Left cardiac atrium (tissue), 4 donors: Measurements from ENCODE around the gene GET4. TPM values are rescaled to one million over a fixed set of nuclear protein-coding genes. Genes with fewer than 3 reads are reported as not detected.
"Not testable (repeated sequence)": the region's sequence is repeated elsewhere in the genome, so short reads cannot be mapped to it uniquely, and the experiment has no call there.

ENCODE experiments used
- ATAC-seq, 2 donors: fragments of 200-7000 bp; cut with Tn5 transposase; one replicate each; pipeline ENCODE4 v1.9.1; 2020; ENCODE audit warnings: mild to moderate bottlenecking in 2 of 2, moderate library complexity in 2 of 2
- DNase-seq: peaks from one replicate; pipeline ENCODE4 v3.0.0-alpha.2; 2020
- intact Hi-C, 2 donors: fragments of 100-400 bp; cut with DNase I; formaldehyde crosslinking; loops; one replicate each; pipeline versions ENCODE4 v1.14.1 to v1.15.1; 2022 to 2023
- total RNA-seq, 2 donors: library from RNA; stranded (reverse); fragmentation: NEBNext Ultra II Directional; extraction: Animal tissue kit (Norgen Biotek cat#: 25700); gene quantifications; one replicate each; pipeline ENCODE4 v1.2.1, GENCODE V29; 2021
- donor health status: DM: no; HTN: yes; CAD: no.
- donor health status: DM: no; HTN: yes; CAD: no; lungs with severe emphysema.
- donor health status: DM: yes; HTN: yes; CAD: no.
- donor health status: Dilated cardiomyopathy.

GET4 gene
- total RNA-seq, 2 donors from 2014 or later: 17.8 to 28.3 TPM

DNA sequence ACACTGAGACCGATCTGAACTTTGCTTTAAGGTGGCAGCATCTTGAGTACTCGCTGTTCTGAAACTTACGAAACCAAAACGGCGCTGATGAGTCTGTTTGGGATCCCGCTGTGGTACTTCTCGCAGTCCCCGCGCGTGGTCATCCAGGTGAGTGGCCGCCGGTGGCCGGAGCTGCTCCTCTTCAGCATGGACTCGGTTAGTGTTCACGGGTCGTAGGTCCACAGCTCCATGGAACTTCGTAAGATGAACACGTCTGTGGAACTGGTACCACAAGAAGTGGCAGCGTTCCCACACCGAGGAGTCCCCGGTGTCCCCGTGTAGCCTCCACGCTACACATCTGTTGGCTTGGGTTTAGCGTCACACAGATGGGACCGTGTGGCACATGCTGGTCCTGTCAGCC lies 10.4 kb upstream of the GET4 start:
- DNase-seq: no peak
- ATAC-seq: no peak
- intact Hi-C loops: no loop called here

DNA sequence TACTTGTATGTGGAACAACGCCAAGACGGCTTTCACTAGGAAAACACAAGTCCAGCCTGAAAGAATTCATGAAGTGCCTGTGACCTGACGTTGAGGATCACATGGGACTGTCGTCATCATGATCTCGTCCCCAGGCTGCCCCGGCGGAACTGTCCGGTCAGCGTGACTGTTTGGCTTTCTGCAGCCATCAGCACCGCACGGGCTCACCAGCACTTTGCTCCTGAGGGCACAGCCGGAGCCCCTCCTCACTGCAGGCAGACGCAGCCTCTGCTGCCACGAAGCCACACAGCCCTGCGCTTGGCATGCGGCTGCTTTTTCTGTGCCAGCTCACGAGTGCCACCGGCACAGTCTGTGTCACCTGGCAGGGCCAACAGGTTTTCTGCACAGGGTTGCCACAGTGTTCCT lies 9.4 kb upstream of the GET4 start:
- ATAC-seq (peak; percentile 70 to 77), DNase-seq (peak; percentile 72)
- intact Hi-C loops: no loop called here

DNA sequence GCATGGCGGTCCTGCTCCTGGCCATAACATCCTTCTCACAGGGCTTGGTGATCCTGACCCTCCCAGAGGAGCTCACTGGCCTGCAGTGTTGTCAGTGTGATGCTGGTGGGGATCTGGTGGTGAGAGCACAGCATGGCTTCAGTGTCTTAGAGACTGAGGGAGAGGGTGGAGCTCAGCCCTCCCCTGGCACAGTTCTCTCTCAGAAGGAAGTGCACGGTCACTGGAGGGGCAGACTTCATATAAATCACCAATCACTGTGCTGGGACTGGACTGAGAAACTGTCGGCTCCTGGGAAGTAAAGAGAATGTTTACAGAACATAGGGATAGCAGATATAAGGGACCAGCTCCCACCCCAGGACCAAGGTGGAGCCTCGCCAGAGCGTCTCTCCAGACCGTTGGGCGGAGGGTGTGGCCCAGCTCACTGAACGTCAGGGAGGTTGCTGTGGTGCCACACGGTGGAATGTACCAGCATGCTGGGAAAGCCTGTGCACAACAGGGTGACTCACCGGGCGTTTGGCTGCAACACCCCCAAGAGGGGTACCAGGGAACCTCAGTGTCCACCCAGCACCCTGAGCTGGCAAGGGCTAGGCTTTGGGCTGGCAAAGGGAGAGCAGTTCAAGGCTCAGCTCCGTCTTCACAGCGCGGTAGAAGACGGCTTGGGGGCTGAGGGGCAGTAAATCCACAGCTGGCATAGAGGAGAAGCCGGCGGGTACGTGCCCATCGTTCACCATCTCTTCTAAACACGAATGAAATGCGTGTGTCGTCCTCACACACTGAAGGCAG lies 8.8 kb upstream of the GET4 start:
- peak; percentile 67 to 92 for ATAC-seq

DNA sequence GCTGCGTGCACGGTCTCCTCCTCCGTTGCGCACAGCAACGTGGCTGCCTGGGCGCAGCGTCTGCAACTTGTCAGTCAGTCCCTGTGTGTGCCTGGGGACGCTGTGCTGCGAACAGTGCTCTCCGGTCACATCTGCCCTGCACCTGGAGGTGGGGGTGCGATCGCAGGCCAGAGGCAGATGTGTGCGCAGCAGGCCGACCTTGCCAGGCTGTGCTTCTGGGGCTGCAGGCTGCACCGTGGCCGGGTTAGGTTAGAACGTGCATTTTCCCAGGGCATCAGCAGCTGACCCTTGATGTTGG lies 8.2 kb upstream of the GET4 start:
- ATAC-seq (peak in 1 of 2 donors; percentile 4), DNase-seq (no peak)
- intact Hi-C loops: no loop called here

More for the DNA sequence above, 8.8 kb upstream of the GET4 start:
- DNase-seq: peak; percentile 71
- intact Hi-C loops: no loop called here

DNA sequence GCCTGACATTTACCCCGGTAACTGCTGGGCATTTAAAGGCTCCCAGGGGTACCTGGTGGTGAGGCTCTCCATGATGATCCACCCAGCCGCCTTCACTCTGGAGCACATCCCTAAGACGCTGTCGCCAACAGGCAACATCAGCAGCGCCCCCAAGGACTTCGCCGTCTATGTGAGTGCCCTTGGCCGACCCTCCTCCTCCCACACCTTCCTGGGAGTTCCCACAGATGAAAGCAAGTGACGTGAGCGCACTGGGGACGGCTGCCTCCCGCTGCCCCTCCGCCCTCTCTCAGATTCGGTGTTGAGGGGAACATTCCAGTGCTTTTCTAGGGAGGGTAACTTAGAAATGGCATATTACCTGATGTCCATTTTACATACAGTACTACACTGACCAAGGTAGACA lies 7.0 kb upstream of the GET4 start:
- DNase-seq: no peak
- ATAC-seq: no peak
- intact Hi-C loops: no loop called here

DNA sequence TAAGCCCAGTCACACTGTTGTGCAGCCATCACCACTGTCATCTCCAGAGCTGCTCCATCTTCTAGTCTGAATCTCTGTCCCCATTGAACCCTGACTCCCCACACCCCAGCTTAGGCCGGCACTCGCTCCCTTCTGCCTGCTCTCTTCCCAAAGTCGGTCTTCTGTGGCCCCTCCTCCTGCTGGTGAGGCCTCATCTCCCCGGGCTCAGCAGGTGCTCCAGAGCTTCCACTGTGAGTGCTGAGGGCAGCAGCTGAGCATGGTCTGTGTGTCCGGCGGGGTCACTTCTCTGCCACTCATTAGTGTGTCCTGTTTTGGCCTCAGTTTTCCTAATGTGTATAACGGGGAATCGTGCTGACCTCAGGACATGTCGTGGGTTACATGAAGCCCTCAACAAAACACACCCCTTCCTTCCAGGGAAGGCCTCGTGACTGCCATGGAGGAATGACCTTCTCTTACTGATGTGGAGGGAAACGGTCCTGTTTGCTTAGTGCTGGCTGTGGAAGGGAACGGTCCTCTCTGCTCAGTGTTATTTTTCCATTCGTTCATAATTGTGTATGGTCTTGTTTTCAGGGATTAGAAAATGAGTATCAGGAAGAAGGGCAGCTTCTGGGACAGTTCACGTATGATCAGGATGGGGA lies 4.3 kb upstream of the GET4 start:
- intact Hi-C loops: loop anchor here (5.0 to 10.0 kb wide), 4 partner anchors 45 to 87 kb away; no protein-coding TSS in a partner anchor
- ATAC-seq (no peak), DNase-seq (no peak)

DNA sequence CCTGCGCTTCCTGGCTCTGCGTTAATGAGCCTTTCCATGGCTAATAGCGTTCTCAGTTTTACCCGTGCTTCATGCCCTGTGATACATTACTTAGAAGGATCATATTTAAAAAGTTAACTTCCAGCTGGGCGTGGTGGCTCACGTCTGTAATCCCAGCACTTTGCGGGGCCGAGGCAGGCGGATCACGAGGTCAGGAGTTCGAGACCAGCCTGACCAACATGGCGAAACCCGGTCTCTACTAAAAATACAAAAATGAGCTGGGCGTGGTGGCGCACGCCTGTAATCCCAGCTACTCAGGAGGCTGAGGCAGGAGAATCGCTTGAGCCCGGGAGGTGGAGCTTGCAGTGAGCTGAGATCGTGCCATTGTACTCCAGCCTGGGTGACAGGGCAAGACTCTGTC lies 3.7 kb upstream of the GET4 start:
- intact Hi-C loops: loop anchor here (5.0 to 10.0 kb wide), 4 partner anchors 45 to 88 kb away; no protein-coding TSS in a partner anchor
- DNase-seq, ATAC-seq: not testable (repeated sequence)

DNA sequence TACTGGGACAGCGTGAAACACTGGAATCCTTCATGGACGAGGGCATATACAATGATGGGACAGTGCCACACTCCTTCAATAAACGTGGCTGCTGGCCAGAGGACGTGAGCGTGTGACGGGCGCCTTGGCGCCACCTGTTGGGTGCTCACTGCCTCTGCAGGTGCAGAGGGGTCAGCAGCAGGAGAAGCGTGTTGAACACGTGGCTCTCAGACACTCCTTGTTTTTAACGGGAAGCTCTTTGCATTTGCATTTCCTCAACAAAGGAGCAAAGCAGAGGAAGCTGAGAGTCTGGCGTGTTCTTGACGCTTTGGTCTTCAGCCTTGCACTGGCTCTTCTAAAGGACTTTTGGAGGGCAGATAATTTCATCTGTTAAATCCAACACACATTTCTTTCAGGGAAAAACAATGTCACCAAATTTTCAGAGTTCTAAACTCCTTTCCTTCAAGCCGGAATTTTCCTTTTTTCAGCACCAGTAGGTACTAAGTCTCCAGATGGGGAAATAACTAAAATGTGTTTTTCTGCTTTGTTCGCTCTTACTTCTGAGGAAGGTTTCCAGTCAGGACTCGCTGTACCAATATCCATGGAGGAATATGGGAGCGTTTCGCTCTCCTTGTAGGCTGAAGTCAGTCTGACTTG lies 2.9 kb upstream of the GET4 start:
- intact Hi-C loops: loop anchor here (5.0 to 10.0 kb wide), 4 partner anchors 46 to 89 kb away; no protein-coding TSS in a partner anchor
- DNase-seq (peak; percentile 89), ATAC-seq (peak; percentile 10 to 28)

DNA sequence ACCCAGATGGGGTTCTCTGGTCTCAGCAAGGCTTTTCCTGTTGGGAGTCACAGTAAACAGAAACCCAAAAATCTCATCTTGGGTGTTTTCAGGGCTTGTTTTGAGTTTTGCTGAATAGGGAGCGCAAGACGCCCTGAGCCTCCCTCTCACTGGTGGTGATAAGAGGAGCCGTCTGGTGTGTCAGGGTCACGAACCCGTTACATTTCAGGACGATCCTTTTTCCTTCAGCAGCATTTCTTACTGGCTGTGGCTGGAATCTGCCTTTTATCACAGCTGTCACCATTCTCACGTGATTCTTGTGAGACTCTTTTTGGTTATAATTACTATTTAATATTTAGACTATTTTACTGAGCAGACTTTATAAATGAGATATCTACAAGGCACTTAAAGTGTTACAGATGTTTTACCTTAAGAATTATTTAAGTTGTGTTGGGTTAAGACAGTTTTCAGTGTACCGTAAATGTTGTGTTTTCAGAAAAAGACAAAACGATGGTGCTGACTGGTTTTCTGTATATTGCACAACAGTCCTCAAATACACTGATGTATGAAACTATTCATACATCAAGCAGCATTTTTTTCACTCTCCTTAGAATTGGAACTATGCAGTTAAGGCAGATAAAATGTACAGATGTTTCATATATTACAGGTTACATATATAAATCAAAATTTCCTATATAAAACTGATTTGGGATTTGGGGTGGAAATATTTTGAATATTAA lies 2.2 kb upstream of the GET4 start:
- DNase-seq (no peak), ATAC-seq (no peak)
- intact Hi-C loops: loop anchor here (5.0 to 10.0 kb wide), 4 partner anchors 47 to 89 kb away; no protein-coding TSS in a partner anchor

DNA sequence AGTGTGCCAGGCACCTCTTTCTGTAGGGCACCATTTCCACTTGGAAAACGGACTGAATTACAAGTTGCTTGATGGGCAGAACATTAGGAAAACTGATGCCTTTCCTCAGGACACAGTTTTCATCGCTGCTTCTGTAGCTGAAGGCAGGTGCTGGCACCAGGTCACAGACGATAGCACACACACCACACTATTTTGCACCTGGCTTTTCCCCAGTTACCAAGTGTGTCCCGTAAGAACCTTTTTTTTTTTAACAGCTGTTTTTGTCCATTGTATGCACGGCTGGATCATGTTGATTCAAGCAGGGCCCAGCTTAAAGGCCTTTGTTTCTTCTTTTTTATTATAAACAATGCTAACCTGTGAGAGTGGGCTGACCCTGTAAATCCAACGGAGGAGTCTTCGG lies 1.3 kb upstream of the GET4 start:
- DNase-seq (no peak), ATAC-seq (no peak)
- intact Hi-C loops: loop anchor here in 1 of 2 donors (10.0 kb wide), 1 partner anchor 90 kb away; no protein-coding TSS in a partner anchor

DNA sequence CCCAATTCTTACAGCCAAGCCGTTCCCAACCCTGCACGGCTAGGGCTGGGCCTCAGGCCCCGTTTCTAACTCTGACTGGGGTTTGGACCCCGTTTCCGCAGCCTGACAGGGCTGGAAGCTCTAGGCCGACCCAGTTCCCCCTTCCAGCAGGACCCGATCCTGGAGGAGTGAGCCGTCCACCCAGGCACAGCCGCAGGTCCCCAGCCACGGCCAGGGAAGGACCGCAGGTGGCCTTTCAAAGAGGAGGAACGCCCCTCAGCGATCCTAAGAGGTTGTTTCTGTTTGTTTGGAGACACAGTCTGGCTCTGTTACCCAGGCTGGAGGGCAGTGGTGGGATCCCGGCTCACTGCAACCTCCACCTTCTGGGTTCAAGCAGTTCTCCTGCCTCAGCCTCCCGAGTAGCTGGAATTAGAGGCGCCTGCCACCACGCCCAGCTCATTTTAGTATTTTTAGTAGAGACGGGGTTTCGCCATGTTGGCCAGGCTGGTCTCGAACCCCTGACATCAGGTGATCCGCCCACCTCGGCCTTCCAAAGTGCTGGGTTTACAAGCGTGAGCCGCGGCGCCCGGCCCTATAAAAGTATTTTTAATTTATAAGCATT lies 778 bp upstream of the GET4 start:
- DNase-seq: no peak
- ATAC-seq: no peak
- intact Hi-C loops: loop anchor here in 1 of 2 donors (10.0 kb wide), 1 partner anchor 91 kb away; no protein-coding TSS in a partner anchor

DNA sequence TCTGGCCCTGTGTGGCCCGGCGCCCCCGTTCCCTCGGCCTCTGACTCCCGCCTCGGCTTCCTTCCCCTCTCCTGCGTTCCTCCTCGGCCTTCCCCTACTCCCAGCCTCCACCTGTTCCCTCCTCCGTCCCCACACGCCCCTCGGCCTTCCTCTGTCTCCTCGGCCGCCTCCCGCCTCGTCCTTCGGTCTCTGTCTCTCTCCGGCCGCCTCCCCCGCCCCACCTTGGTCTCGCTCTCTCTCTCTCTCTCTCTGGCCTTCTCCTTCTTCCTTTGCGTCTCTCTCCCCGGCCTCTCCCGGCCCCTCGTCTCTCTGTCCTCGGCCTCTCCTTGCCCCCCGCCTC lies 588 bp downstream of the GET4 start:
- ATAC-seq: peak in 1 of 2 donors; percentile 1
- intact Hi-C loops: loop anchor here in 1 of 2 donors (10.0 kb wide), 1 partner anchor 92 kb away; no protein-coding TSS in a partner anchor
- no peak for DNase-seq

DNA sequence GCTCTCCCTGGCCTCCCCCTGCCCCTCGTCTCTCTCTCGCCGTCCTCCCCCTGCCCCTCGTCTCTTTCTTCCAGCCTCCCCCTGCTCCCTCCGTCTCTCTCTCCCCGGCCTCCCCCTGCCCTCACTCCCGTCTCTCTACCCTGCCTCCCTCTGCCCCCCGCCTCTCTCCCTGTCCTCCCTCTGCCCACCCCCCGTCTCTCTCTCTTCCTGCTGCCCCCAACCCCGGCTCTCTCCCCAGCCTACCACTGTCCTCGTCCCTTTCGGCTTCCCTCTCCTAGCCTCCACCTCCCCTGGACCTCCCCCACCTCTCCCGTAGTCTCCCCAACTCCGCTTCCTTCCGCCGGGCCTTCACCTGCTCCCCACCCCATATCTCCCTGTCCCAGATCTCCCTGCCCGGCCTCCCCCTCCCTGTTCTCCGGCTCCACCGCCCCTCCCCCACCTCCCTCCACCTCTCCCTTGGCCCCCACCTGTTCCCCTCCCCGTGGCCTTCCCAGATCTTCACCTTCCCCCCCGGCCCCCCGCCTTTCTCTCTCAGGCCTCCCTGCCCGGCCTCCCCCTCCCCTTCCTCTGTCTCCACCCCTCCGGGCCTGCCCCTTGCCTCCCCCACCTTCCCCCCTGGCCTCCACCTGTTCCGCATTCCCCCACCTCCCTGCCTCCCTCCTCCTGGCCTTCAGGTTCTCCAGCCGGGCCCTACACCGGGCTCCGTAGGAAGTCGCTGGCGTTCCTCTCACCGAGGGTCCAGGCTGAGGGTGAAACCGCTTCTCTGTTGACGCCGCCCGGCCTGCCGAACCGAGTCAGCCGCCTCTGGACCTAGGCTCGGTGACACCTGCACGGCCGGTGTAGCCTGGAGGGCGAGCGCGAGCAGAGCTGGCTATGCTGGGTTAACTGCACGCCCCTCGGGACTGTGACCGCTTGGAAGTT lies 1.2 kb downstream of the GET4 start:
- intact Hi-C loops: loop anchor here in 1 of 2 donors (10.0 kb wide), 1 partner anchor 93 kb away; no protein-coding TSS in a partner anchor
- no peak for DNase-seq
- ATAC-seq: no peak

DNA sequence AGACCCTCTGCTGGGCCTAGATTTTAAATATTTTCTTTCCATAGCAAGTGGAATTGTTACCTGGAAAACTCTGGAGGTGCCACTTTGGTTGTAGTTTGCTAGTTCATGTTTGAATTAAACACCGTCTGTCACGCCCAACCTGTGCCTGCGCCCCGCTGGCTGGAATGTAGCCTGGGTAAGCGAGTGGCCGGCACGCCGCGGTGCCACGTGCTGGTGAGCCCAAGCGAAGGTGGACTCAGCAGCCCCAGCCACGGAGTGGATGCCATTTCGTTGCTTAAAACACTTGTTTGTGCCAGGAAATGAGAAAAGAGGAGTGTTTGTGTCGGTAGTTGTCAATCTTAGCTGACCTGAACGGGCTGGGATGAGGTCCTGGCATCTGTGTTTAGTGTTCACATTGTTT lies 2.7 kb downstream of the GET4 start:
- DNase-seq (no peak), ATAC-seq (no peak)
- intact Hi-C loops: loop anchor here in 1 of 2 donors (10.0 kb wide), 1 partner anchor 94 kb away; no protein-coding TSS in a partner anchor

DNA sequence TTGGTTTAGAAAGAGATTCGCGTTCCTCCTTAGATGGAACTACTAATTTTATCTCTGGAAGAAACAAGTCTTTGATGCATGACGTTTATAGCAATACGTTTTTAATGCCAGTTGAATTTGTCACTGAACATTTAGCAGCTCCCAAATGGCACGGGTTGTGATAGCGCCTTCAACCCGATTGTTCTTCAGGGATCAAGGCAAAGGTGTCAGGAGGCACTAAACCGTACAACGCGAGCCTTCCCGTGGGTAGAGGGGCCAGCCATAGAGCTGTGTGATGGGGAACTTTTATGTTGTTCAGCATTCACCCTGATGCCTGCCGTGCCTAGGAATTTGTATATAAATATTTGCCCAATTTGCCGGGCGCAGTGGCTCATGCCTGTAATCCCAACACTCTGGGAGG lies 3.4 kb downstream of the GET4 start:
- intact Hi-C loops: loop anchor here in 1 of 2 donors (10.0 kb wide), 1 partner anchor 95 kb away; no protein-coding TSS in a partner anchor
- DNase-seq (no peak), ATAC-seq (no peak)

DNA sequence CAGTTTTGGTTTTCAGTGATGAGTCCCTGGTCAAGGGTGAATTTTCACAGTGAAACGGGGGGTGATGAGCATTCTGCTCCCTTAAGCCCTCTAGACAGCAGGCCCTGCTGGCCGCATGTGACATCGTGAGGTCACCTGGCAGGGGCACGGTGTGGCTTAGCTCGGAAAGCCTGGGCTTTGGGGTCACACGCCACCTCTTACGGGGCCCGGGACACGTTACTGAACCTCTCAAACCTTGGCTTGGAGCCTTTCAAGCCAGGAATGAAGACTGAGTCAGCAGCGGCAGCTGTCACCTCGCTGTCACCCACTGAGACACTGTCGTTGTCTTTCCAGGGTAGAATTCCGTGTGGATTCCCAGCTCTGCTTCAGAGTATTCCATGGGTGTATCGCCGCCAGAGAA lies 4.1 kb downstream of the GET4 start:
- no peak for DNase-seq
- peak in 1 of 2 donors; percentile 2 for ATAC-seq
- intact Hi-C loops: no loop called here

DNA sequence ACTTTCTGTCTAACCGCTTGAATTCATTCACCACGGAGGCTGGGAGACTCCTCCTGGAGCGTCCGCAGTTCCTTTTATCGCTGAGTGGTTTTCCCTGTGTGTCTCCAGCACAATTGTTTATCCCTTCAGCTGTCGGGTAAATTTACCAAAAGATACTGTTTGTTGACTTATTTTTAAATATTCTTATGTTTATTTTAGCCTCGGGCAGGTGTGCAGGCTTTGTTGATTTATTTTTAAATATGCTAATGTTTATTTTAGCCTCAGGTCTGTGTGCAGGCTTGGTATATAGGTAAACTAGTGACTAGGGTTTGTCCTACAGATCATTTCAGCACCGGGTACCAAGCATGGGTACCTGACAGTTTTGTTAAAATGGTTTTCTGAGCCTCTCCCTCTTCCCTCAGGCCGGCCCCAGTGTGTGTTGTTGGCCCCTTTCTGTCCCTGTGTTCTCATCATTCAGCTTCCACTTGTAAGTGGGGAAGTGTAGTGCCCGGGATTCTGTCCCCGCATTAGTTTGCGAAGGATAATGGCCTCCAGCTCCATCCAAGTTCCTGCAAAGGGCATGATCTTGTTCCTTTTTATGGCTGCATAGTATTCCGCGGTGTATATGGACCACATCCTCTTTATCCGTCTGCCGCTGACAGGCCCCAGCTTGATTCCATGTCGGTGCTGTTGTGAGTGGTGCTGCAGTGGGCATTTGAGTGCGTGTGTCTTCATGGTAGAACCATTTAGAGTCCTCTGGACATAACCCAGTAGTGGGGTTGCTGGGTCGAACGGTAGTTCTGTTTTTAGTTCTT lies 5.3 kb downstream of the GET4 start:
- intact Hi-C loops: no loop called here
- DNase-seq (peak; percentile 5), ATAC-seq (no peak)
